Measurements from ENCODE around the gene HSPB9.
"Not testable (repeated sequence)": the region's sequence is repeated elsewhere in the genome, so short reads cannot be mapped to it uniquely, and the experiment has no call there.

HSPB9 gene

DNA sequence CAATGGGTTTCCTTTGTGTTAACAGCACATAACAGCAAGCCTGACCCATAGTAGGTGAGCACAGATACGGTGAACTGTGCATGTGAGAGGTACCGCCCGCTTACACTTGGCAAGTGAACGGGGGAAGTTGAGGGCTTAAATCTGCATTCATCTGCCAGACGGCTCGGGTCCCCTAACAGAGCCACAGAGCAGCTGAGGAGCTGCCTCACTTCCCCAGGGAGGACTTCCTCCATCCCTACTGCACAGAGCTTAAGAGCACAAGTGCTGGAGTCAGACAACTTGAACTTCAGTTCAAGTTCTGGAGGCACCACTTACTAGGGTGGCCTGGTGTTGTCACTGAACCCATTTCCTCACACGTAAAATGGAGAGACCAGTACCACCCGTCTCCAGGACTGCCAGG is 18.8 kb downstream of the HSPB9 start:
- H3K9me3 Mint-ChIP-seq, result no peaks in the 10 kb centered on the region
- no peak overlapping the region for H3K4me3 Mint-ChIP-seq
- no peak overlapping the region for H3K27ac Mint-ChIP-seq
- H3K27me3 Mint-ChIP-seq (ENCODE audit: low read depth), result no peaks in the 10 kb centered on the region
- TF ChIP-seq CTCF (IDR thresholded peaks at IDR 0.05; ENCODE audit: unreplicated experiment in 3 of 3), result no peak
- peaks cover 47% of the 10 kb centered on the region for H3K4me1 Mint-ChIP-seq
- peaks cover 17% of the 10 kb centered on the region for H3K36me3 Mint-ChIP-seq (ENCODE audit: low read depth)

DNA sequence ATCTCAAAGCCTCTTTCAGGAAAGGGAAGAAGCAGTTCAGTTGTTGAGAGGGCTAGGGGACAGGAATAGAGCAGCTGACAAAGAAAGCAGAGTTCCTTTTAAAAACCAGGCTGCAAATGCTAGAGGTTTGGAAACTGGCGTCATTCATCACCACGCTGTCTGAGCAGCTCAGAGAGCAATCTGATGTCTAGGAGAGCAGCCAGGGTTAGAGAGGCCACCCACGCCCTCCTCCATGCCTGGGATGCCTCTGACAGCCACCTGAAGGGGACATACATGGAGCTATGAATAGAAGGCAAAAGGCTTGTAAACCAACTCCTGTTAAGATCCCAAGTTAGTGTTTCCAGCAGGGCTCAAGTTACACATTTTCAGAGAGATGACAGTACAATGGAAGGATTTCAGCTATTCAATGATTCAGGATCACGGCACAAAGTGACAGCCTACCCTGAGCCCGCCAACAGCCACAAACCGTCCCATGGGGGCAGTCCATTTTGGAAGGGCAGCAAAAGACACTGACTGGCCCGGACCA is 19.8 kb downstream of the HSPB9 start:
- Mint-ChIP-seq H3K9me3 (no peaks in the 10 kb centered on the region), H3K4me1 (peaks cover 55% of the 10 kb centered on the region), H3K27me3 (ENCODE audit: low read depth) (no peaks in the 10 kb centered on the region), H3K36me3 (ENCODE audit: low read depth) (peaks cover 22% of the 10 kb centered on the region), H3K27ac (peak overlapping the region; percentile 5 to 61 (median 38)), H3K4me3 (peak overlapping the region in 1 of 3 experiments; percentile 8)
- no peak for TF ChIP-seq CTCF (IDR thresholded peaks at IDR 0.05; ENCODE audit: unreplicated experiment in 3 of 3)

GRCh38 chr17:42143138-42143537 is 20.5 kb downstream of the HSPB9 start:
- peaks cover 25% of the 10 kb centered on the region for H3K36me3 Mint-ChIP-seq (ENCODE audit: low read depth)
- not testable (repeated sequence) for H3K9me3 Mint-ChIP-seq; H3K27me3 Mint-ChIP-seq (ENCODE audit: low read depth)
- H3K27ac Mint-ChIP-seq, result peak overlapping the region in 2 of 3 experiments; percentile 38 to 61
- peaks cover 54% of the 10 kb centered on the region for H3K4me1 Mint-ChIP-seq
- H3K4me3 Mint-ChIP-seq, result peak overlapping the region in 1 of 3 experiments; percentile 8

DNA sequence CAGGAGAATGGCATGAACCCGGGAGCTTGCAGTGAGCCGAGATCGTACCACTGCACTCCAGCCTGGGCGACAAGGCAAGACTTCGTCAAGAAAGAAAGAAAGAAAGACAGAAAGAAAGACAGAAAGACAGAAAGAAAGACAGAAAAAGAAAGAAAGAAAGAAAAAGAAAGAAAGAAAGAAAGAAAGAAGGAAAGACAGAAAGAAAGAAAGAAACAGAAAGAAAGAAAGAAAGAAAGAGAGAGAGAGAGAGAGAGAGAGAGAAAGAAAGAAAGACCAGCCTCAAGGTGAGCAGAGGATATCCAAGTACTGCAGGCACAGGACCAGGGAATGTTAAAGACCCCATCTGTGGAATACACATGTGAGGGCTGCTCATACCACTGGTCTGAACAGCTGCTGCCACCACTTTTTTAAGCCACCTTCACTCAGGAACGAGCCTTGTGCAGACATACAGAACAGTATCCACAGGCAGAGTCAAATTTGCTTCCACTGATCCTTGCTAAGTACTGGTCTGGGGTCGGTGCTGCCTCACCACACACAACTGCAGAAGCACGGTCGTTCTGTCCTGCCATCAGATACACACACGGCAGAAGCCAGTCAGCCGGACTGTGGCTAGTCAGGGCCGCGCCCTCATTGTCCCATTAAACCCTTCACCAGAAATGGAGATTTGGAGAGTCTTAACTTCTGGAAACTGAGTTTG is 24.5 kb downstream of the HSPB9 start:
- Mint-ChIP-seq H3K36me3 (ENCODE audit: low read depth) (peaks cover 25% of the 10 kb centered on the region), H3K27ac (peak overlapping the region in 1 of 3 experiments; percentile 48), H3K4me3 (no peak overlapping the region), H3K9me3 (no peaks in the 10 kb centered on the region), H3K27me3 (ENCODE audit: low read depth) (no peaks in the 10 kb centered on the region), H3K4me1 (peaks cover 22% of the 10 kb centered on the region)
- no peak for TF ChIP-seq CTCF (IDR thresholded peaks at IDR 0.05; ENCODE audit: unreplicated experiment in 3 of 3)

DNA sequence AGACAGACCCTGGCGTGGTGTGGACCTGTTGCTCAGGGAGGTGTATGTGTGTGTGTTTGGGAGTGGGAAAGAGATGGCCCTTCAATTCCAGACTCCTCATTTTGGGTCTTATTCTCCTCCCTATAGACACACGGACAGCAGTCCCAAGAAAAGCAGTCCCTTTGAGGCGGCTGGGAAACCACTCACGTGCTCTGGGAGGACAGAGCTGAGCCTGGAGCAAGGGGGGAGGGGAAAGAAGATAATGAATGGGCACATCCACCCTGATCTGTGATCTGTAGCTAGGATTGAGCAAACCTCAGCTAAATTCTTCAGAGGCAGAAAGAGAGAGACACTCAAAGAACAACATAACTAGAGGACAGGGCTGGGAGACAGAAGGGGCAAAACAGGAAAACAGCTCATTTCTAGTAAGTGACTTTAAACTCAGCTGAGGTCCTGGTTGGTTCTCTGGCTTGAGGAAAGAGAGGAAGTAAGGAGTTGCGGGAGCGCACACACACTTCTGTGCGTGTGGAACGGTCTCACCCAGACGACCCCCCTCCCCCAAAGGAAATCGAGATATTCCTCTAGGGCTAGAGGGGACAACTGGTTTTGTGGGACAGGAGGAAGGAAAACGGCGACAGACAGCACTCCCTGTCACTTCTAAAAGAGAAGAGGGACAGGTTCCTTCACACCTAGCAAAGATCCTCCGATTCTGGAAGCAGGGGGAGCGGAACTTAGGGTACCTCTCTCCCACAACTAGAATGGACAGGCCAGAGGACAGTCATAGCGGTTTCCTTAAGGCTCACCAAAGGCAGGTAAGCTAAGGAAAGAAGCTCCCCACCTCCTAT is 31.5 kb downstream of the HSPB9 start:
- Mint-ChIP-seq H3K4me3 (peak overlapping the region; percentile 87 to 95 (median 90)), H3K27me3 (ENCODE audit: low read depth) (no peaks in the 10 kb centered on the region), H3K4me1 (peaks cover 20% of the 10 kb centered on the region), H3K36me3 (ENCODE audit: low read depth) (no peaks in the 10 kb centered on the region), H3K9me3 (no peaks in the 10 kb centered on the region), H3K27ac (peak overlapping the region; percentile 72 to 89 (median 82))
- no peak for TF ChIP-seq CTCF (IDR thresholded peaks at IDR 0.05; ENCODE audit: unreplicated experiment in 3 of 3)

GRCh38 chr17:42155614-42156045 is 33.0 kb downstream of the HSPB9 start:
- Mint-ChIP-seq H3K4me3 (peak overlapping the region; percentile 87 to 95 (median 90)), H3K9me3 (no peaks in the 10 kb centered on the region), H3K4me1 (peaks cover 20% of the 10 kb centered on the region), H3K27ac (peak overlapping the region; percentile 50 to 90 (median 72)), H3K36me3 (ENCODE audit: low read depth) (no peaks in the 10 kb centered on the region), H3K27me3 (ENCODE audit: low read depth) (no peaks in the 10 kb centered on the region)
- TF ChIP-seq CTCF (IDR thresholded peaks at IDR 0.05; ENCODE audit: unreplicated experiment in 3 of 3), result no peak

Data from nephron (organoid).